SK-N-SH treated with all-trans-retinoic acid at 6 μM for 48 hours (cell line): ENCODE measurements around the gene FAN1.

Experiments used
- ARNTL ChIP-seq: fragments of 450-650 bp; formaldehyde crosslinking; IDR thresholded peaks from 2 replicates; pipeline ENCODE4 v1.5.0; 2020; ENCODE audit warnings: low read depth, mild to moderate bottlenecking, moderate library complexity, borderline replicate concordance
- BACH2 ChIP-seq: fragments of 250-450 bp; sonication (Bioruptor Pico); IDR thresholded peaks from 2 replicates; pipeline ENCODE4 v1.9.0; 2021; ENCODE audit warnings: mild to moderate bottlenecking, borderline replicate concordance
- GLIS3 ChIP-seq: fragments of 250-450 bp; sonication (Bioruptor Pico); IDR thresholded peaks from 2 replicates; pipeline ENCODE4 v1.5.0; 2020; ENCODE audit warnings: mild to moderate bottlenecking, moderate library complexity
- OSR1 ChIP-seq: fragments of 250-450 bp; sonication (Bioruptor Pico); IDR thresholded peaks from 2 replicates; pipeline ENCODE4 v1.8.0; 2022; ENCODE audit warnings: moderate library complexity, mild to moderate bottlenecking, inconsistent platforms
- PATZ1 ChIP-seq: fragments of 250-450 bp; sonication (Bioruptor Pico); IDR thresholded peaks from 2 replicates; pipeline ENCODE4 v1.8.0; 2020; ENCODE audit warnings: mild to moderate bottlenecking, moderate library complexity, borderline replicate concordance
- SNAI2 ChIP-seq: fragments of 250-450 bp; sonication (Bioruptor Pico); IDR thresholded peaks from 2 replicates; pipeline ENCODE4 v1.5.0; 2020; ENCODE audit warnings: mild to moderate bottlenecking, moderate library complexity
- ZFP30 ChIP-seq: fragments of 450-650 bp; formaldehyde crosslinking; IDR thresholded peaks from 2 replicates; pipeline ENCODE4 v1.5.0; 2022; ENCODE audit warnings: mild to moderate bottlenecking, moderate library complexity
- ZNF70 ChIP-seq: fragments of 450-650 bp; formaldehyde crosslinking; IDR thresholded peaks from 2 replicates; pipeline ENCODE4 v1.5.0; 2020; ENCODE audit warnings: mild to moderate bottlenecking, moderate library complexity

- TF ChIP-seq OSR1 (no peak), GLIS3 (CRISPR knock-in tag) (no peak), ZNF70 (no peak), PATZ1 (CRISPR knock-in tag) (no peak), ARNTL (CRISPR knock-in tag) (no peak), SNAI2 (CRISPR knock-in tag) (no peak), ZFP30 (CRISPR knock-in tag) (no peak), BACH2 (no peak)
Observed at GRCh38 chr15:30973379-30973778, 69.7 kb downstream of the FAN1 start.
